Stimulated activated naive CD4-positive, alpha-beta T cell treated with Interleukin-2 at 50 U/mL for 16 hours (primary cell): ENCODE results near the gene FAM131C.
"Not testable (repeated sequence)": the region's sequence is repeated elsewhere in the genome, so short reads cannot be mapped to it uniquely, and the experiment has no call there.

Experiments
- DNase-seq: peaks from one replicate; lab custom pipeline; 2025; lab: John Stamatoyannopoulos, UW

The FAM131C gene, protein sequence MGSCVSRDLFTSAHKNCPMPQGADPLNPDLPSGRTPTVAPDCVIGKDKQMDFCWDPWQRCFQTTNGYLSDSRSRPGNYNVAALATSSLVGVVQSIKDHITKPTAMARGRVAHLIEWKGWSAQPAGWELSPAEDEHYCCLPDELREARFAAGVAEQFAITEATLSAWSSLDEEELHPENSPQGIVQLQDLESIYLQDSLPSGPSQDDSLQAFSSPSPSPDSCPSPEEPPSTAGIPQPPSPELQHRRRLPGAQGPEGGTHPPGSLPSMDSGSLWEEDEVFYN

GRCh38 chr1:16073490-16074119, at the start of gene FAM131C:
Gene FAM131C, minus strand, starts transcription at chr1:16073651. Its CDS starts 209 bp downstream, at chr1:16073442.
- DNase-seq = peak; percentile 6

GRCh38 chr1:16122916-16123315, 49.5 kb upstream of the FAM131C start:
- peak; percentile 48 for DNase-seq

GRCh38 chr1:16122350-16122881, 49.0 kb upstream of the FAM131C start:
- no peak for DNase-seq

DNA sequence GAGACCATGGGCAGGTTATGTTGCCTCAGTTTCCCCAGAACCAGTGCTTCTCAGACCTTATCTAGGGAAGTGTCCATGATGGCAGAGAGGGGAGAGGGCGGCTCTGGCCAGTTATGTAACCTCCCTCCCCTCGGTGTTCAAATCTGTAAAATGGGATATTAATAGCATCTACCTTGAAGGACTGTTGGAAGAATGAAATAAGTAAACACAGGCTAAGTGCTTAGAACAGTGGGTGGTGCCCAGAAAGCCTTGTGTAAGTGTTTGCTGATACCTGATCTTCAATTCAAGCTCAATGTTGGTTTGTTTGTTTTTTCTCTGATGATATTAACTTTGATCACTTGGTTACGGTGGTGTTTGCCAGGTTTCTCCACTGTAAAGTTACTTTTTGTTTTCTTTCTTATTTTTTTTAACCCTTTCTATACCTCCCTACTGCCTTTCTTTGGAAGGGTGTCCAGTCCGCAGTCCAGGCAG, 47.5 kb upstream of the FAM131C start:
- no peak for DNase-seq

GRCh38 chr1:16120407-16120806, 47.0 kb upstream of the FAM131C start:
- no peak for DNase-seq

GRCh38 chr1:16119926-16120325, 46.5 kb upstream of the FAM131C start:
- no peak for DNase-seq

- no peak for DNase-seq
Observed at GRCh38 chr1:16119504-16119903, 46.1 kb upstream of the FAM131C start.

DNA sequence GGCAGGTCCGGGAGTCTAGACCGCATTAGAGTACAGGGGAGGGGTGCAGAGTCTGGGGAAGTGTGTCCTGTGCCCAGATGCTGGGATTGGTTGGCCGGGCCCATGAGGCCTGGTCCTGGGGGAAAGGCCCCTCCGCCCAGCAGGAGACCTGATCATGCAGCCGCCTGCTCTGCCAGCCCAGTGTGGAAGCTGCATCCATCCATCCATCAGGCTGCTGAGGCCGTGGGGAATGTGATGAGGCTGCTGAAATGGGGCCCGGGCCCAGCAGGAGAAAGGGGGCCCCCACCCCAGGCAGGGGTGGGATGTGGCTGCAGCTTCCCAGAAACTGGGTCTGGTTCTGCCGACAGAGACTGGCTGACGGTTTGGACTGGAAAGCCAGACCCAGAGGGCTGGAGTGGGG, 45.3 kb upstream of the FAM131C start:
- no peak for DNase-seq

DNA sequence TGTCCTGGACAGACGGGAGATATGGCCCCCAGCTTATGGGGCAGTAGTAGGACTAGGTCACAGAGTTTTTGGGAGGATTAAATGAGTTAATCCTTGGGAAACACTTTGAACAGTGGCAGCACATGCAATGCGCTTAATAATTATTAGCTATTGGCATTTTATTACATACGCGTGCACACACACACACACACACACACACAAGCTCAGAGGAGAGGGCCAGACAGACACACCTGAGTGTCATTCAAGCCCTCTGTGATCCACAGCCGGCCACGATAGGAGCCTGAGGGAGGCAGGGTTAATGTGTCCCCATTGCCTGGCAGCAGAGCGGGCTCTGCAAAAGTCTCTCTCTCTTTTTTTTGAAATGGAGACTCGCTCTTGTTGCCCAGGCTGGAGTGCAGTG, 44.5 kb upstream of the FAM131C start:
- DNase-seq = no peak

- DNase-seq = no peak
Observed at GRCh38 chr1:16117369-16117768, 43.9 kb upstream of the FAM131C start.

GRCh38 chr1:16116625-16117024, 43.2 kb upstream of the FAM131C start:
- no peak for DNase-seq

DNA sequence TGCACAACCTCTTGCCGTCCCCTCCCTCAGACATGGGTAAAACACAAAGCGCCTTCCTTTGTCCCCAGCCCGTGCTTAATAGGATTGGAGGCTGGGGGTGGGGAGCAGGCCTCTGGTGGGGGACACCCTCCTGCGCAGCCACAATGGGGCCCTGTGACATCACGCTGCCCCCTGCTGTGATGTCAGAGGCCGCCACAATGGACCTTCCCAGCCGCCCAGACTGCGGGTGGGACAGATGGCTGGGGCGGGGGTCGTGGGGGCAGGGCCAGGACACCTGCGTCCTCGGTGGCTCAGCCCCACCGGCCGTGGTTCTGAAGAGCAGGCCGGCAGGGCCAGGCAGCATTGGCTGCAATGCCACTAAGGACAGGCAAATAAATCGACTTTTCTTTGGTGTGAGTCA, 42.6 kb upstream of the FAM131C start:
- DNase-seq = no peak

GRCh38 chr1:16115468-16115983, 42.1 kb upstream of the FAM131C start:
- DNase-seq = no peak

DNA sequence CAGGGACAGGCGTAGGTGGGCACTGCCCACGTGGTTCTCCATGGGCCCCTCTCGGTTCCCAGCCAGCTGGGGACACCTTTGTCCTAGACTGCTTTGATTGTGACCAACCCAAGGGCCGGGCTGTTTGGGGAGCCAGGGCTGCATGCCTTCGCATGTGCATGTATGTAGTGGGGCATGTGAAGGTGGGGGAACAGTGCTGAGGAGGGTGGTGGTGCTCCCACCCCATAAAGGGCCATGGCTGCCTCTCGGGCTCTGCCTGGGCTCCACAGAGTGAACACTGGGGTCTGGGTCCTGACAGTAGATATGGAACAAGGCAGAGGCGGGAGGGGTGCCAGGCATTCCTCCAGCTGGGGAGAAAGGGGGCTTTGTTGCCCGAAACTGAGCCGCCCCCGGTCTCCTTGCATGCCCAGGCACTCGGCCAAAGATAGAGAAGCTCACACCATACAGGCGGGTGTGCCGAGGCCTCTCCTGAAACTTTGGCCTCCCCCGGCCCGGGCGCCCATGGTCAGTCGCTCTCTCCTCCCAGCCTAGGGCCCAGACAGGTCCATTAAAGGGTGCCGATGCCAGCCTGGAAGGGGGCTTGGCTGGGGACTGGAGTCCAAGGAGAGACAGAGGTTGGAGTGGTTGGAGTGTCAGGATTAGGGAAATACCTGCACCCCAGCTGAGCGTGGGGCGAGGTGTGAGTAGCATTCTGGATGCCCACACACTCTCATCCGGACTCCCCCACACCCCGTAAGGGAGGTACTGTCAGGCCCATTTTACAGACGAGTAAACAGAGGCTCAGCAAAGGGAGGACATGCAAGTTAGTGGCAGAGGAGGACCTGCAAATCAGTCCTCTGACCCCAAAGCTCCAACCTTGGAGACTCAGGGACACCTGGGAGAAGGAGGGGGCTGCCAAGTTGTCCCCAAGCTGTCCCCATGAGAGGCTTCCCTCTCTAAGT, 41.3 kb upstream of the FAM131C start:
- no peak for DNase-seq

DNA sequence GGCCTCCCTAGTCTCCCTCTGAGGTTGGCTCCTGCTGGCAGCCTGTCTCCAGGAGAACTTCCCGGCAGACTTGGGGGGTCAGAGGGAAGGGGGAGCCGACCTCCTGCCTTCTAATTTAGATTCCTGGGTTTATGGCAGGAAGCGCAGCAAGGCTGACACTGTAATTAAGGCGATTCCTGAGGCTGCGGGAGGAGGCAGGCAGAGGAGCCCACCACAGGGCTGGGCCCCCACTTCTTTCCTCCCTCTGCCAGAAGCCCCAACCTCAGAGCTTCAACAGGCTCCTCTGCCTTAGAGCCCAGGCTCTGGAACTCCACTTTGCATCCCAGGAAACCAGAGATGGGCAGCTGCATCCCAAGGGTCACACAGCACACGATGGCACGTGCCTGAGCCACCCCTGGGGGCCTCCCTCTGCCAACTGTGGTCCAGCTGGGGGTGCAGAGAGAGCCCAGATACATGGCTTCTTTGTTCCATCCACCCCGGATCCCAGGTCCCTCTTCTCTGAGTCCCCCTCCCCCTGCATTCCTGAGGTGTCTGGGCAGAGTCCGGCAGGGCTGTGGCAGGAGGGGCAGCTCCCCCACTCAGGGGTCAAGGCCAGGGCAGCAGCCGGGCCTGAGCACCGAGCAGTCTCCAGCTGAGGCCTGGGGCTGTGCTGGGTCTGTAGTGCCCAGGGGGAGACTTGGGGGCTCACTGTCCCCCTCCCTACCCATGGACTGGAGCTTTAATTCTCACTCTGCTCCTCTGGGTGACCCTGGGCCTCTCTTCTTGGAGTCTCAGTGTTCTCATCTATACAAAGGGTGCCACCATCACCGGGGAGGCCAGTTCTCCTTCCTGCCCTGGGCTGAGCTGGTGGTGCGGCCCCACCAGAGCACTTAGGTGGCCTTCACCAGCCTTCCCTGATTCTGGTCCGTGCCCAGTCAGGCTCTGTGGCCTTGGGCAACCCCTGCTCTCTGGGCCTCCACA, 39.4 kb upstream of the FAM131C start:
- no peak for DNase-seq

DNA sequence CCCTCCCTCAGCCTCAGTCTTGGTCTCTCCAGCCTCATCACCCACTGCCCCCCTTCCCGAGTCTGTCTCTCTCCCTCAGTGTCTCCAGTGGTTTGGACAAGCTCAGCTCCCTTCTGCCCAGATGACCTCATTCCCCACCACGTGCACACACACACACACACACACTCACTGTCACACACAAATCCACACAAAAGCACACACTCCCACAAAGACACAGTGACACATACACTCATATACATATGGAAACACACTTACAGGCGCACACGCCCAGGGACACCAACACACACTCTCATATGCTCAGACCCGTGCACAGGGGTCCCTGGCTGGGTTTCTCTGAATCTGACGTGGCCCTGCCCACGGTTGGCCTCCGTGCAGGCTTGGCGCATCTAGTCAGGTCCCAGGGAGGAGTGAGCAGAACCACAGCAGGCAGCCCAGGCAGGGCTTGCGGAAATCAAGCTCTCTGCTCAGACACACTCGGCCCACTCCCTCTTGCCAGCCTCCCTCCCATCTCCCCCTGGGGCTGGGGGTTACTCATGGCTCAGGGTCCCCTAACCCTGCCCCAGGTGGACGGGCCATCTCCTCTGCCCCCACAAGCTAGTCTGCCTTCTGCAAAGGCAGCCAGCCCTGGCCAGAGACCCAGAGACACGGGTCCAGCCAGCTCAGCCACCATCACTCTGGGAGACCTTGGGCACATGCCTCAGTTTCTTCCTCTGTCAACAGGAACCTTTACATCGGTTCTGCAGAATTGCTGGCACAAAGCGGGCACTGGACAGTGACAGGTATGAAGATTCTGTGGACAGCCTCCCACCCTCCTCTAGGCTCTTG, 38.5 kb upstream of the FAM131C start:
- no peak for DNase-seq

DNA sequence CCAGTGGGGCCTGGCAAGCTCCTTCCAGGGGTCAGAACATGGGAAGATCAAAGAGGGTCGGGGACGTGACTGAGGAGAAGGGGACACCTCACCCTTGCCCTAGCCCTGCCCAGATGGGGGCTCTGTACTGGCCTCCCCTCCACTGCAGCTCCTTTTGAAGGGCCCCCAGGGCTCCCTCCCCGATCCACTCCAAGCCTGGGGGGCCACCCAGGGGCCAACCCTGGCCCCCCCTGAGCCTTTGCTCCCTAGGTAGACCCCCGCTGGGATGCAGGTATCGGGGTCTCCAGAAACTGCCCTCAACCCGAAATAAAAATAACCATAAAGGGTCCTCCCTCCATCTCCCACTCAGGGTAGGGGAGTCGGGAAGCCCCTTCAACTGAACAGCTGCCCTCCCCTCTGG, 37.4 kb upstream of the FAM131C start:
- no peak for DNase-seq

- DNase-seq = no peak
Observed at GRCh38 chr1:16110456-16110855, 37.0 kb upstream of the FAM131C start.

DNA sequence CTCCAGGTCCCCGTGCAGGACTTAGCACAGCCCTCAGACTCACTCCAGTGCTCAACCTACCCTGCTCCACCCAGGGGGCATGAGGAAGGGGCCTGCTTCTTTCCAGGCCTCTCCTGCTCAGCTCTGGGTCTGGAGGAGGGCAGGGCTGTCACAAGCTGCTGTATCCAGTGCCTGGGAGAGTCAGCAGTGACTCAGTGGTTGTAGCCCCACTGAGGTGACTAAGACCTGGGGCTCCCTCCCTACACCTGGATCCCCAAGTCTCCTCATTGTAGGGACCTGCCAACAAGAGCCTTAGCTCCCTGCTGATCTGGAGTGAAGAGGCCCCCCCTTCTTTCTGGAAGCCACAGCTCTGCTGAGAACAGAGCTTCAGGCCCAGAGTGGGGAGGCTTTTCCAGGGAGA, 36.1 kb upstream of the FAM131C start:
- no peak for DNase-seq

- not testable (repeated sequence) for DNase-seq
Observed at GRCh38 chr1:16107039-16107438, 33.6 kb upstream of the FAM131C start.
